KOPT-K1 (cell line): ENCODE data around the gene ANKRD12.

ENCODE experiments used
- H3K27ac ChIP-seq: fragments of 200-600 bp; sonication (generic); 2 replicates; pipeline ENCODE4 v1.5.1; 2016; ENCODE audit warnings: antibody characterized with exemption, mild to moderate bottlenecking, low read depth, low read length; ENCODE audit not compliant: poor library complexity, severe bottlenecking
- H3K36me3 ChIP-seq: fragments of 200-600 bp; sonication (generic); 2 replicates; pipeline ENCODE4 v1.5.1; 2017; ENCODE audit warnings: antibody characterized with exemption, mild to moderate bottlenecking, low read length, moderate library complexity; ENCODE audit not compliant: insufficient read depth
- H3K9me3 ChIP-seq: fragments of 200-600 bp; sonication (generic); 2 replicates; pipeline ENCODE4 v1.5.1; 2017; ENCODE audit warnings: antibody characterized with exemption, low read length, mild to moderate bottlenecking; ENCODE audit not compliant: insufficient read depth, poor library complexity, severe bottlenecking

The ANKRD12 gene

GRCh38 chr18:9175115-9175514, 38.5 kb downstream of the ANKRD12 start:
- no peak overlapping the region for H3K27ac ChIP-seq
- peaks cover 9% of the 10 kb centered on the region for H3K9me3 ChIP-seq
- no peaks in the 10 kb centered on the region for H3K36me3 ChIP-seq

GRCh38 chr18:9177031-9177430, 40.5 kb downstream of the ANKRD12 start:
- Histone ChIP-seq H3K36me3 (no peaks in the 10 kb centered on the region), H3K27ac (no peak overlapping the region), H3K9me3 (no peaks in the 10 kb centered on the region)

- Histone ChIP-seq H3K9me3 (no peaks in the 10 kb centered on the region), H3K27ac (no peak overlapping the region), H3K36me3 (no peaks in the 10 kb centered on the region)
These were observed 40.9 kb downstream of the ANKRD12 start for GRCh38 chr18:9177466-9177865.

GRCh38 chr18:9178557-9178956, 42.0 kb downstream of the ANKRD12 start:
- Histone ChIP-seq H3K36me3 (peaks cover 10% of the 10 kb centered on the region; the same call in 1 of the 2 replicates), H3K9me3 (no peaks in the 10 kb centered on the region), H3K27ac (no peak overlapping the region)

- H3K27ac ChIP-seq = no peak overlapping the region
- no peaks in the 10 kb centered on the region for H3K9me3 ChIP-seq
- H3K36me3 ChIP-seq = peaks cover 21% of the 10 kb centered on the region
These were observed 44.7 kb downstream of the ANKRD12 start for GRCh38 chr18:9181275-9181674.

GRCh38 chr18:9182852-9183399, 46.3 kb downstream of the ANKRD12 start:
- peaks cover 22% of the 10 kb centered on the region for H3K36me3 ChIP-seq
- no peak overlapping the region for H3K27ac ChIP-seq
- no peaks in the 10 kb centered on the region for H3K9me3 ChIP-seq

GRCh38 chr18:9184998-9185613, 48.5 kb downstream of the ANKRD12 start:
- no peaks in the 10 kb centered on the region for H3K9me3 ChIP-seq
- H3K36me3 ChIP-seq = peaks cover 43% of the 10 kb centered on the region
- no peak overlapping the region for H3K27ac ChIP-seq

- H3K36me3 ChIP-seq = peaks cover 33% of the 10 kb centered on the region
- H3K9me3 ChIP-seq = no peaks in the 10 kb centered on the region
- no peak overlapping the region for H3K27ac ChIP-seq
These were observed 52.0 kb downstream of the ANKRD12 start for GRCh38 chr18:9188359-9189231.

- Histone ChIP-seq H3K36me3 (peaks cover 24% of the 10 kb centered on the region), H3K9me3 (no peaks in the 10 kb centered on the region), H3K27ac (no peak overlapping the region)
These were observed 52.9 kb downstream of the ANKRD12 start for GRCh38 chr18:9189491-9189890.

- Histone ChIP-seq H3K27ac (no peak overlapping the region), H3K9me3 (no peaks in the 10 kb centered on the region), H3K36me3 (peaks cover 41% of the 10 kb centered on the region)
These were observed 55.2 kb downstream of the ANKRD12 start for GRCh38 chr18:9191658-9192256.

GRCh38 chr18:9193031-9193430, 56.5 kb downstream of the ANKRD12 start:
- Histone ChIP-seq H3K36me3 (peaks cover 40% of the 10 kb centered on the region), H3K27ac (no peak overlapping the region), H3K9me3 (no peaks in the 10 kb centered on the region)

GRCh38 chr18:9196568-9196967, 60.0 kb downstream of the ANKRD12 start:
- H3K9me3 ChIP-seq = no peaks in the 10 kb centered on the region
- H3K36me3 ChIP-seq = peaks cover 20% of the 10 kb centered on the region
- H3K27ac ChIP-seq = no peak overlapping the region

GRCh38 chr18:9199681-9200080, 63.1 kb downstream of the ANKRD12 start:
- H3K9me3 ChIP-seq = no peaks in the 10 kb centered on the region
- H3K27ac ChIP-seq = no peak overlapping the region
- peaks cover 36% of the 10 kb centered on the region for H3K36me3 ChIP-seq

GRCh38 chr18:9201224-9201623, 64.6 kb downstream of the ANKRD12 start:
- Histone ChIP-seq H3K9me3 (no peaks in the 10 kb centered on the region), H3K36me3 (peaks cover 24% of the 10 kb centered on the region), H3K27ac (no peak overlapping the region)

GRCh38 chr18:9204659-9205058, 68.1 kb downstream of the ANKRD12 start:
- Histone ChIP-seq H3K36me3 (peaks cover 18% of the 10 kb centered on the region), H3K9me3 (no peaks in the 10 kb centered on the region), H3K27ac (no peak overlapping the region)
